WTC11 (cell line): ENCODE data around the gene PTGER2.

ENCODE experiments used
- MYBL2 ChIP-seq: sonication (generic); formaldehyde crosslinking; IDR thresholded peaks from 2 replicates; pipeline ENCODE4 v1.8.1; 2023; ENCODE audit warnings: mild to moderate bottlenecking, moderate library complexity, missing genetic modification reagents
- TF ChIP-seq, protein P1 (sequence below): sonication (generic); formaldehyde crosslinking; IDR thresholded peaks from 2 replicates; pipeline ENCODE4 v1.8.1; 2022; ENCODE audit warnings: missing genetic modification reagents, borderline replicate concordance
- TF ChIP-seq, protein P2 (sequence below): sonication (generic); formaldehyde crosslinking; IDR thresholded peaks from 2 replicates; pipeline ENCODE4 v1.8.0; 2022; ENCODE audit warnings: mild to moderate bottlenecking, missing genetic modification reagents
- TF ChIP-seq, protein P3 (sequence below): fragments of 200-600 bp; IDR thresholded peaks from 2 replicates; pipeline ENCODE4 v1.8.0; 2022; ENCODE audit warnings: antibody characterized with exemption
- TF ChIP-seq, protein P4 (sequence below): sonication (generic); formaldehyde crosslinking; IDR thresholded peaks from 2 replicates; pipeline ENCODE4 v1.8.1; 2023; ENCODE audit warnings: mild to moderate bottlenecking, missing genetic modification reagents, borderline replicate concordance

DNA sequence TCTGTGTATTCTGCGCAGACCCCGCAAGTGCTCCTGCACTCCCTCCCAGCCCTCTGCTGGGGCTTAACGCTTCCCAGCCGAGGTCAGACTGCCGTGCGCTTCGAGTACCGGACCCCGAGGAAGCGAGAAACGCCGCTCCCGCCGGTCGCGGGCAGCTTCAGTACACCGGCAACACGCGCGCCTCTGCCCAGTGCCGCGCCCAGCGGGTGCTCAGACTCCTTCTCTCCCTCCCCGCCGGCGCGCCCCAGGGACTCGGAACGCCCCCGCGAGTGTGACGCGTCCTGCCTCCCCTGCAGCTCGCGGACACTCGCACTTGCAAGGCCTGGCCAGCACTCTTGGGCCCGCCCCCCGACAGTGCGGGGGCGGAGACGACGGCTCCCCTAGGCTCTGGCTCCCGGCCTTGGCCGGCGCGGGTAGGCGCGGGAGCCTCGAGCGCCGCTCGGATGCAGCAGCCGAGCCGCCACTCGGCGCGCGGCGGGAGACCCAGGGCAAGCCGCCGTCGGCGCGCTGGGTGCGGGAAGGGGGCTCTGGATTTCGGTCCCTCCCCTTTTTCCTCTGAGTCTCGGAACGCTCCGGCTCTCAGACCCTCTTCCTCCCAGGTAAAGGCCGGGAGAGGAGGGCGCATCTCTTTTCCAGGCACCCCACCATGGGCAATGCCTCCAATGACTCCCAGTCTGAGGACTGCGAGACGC, at the start of gene PTGER2:
- no peak for TF ChIP-seq MYBL2 (CRISPR knock-in tag)
- TF ChIP-seq, protein P1, sequence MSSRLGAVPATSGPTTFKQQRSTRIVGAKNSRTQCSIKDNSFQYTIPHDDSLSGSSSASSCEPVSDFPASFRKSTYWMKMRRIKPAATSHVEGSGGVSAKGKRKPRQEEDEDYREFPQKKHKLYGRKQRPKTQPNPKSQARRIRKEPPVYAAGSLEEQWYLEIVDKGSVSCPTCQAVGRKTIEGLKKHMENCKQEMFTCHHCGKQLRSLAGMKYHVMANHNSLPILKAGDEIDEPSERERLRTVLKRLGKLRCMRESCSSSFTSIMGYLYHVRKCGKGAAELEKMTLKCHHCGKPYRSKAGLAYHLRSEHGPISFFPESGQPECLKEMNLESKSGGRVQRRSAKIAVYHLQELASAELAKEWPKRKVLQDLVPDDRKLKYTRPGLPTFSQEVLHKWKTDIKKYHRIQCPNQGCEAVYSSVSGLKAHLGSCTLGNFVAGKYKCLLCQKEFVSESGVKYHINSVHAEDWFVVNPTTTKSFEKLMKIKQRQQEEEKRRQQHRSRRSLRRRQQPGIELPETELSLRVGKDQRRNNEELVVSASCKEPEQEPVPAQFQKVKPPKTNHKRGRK = no peak
- TF ChIP-seq, protein P2, sequence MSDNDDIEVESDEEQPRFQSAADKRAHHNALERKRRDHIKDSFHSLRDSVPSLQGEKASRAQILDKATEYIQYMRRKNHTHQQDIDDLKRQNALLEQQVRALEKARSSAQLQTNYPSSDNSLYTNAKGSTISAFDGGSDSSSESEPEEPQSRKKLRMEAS = no peak; the same call in 1 of the 2 replicates
- TF ChIP-seq, protein P3, sequence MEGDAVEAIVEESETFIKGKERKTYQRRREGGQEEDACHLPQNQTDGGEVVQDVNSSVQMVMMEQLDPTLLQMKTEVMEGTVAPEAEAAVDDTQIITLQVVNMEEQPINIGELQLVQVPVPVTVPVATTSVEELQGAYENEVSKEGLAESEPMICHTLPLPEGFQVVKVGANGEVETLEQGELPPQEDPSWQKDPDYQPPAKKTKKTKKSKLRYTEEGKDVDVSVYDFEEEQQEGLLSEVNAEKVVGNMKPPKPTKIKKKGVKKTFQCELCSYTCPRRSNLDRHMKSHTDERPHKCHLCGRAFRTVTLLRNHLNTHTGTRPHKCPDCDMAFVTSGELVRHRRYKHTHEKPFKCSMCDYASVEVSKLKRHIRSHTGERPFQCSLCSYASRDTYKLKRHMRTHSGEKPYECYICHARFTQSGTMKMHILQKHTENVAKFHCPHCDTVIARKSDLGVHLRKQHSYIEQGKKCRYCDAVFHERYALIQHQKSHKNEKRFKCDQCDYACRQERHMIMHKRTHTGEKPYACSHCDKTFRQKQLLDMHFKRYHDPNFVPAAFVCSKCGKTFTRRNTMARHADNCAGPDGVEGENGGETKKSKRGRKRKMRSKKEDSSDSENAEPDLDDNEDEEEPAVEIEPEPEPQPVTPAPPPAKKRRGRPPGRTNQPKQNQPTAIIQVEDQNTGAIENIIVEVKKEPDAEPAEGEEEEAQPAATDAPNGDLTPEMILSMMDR = no peak
- TF ChIP-seq, protein P4, sequence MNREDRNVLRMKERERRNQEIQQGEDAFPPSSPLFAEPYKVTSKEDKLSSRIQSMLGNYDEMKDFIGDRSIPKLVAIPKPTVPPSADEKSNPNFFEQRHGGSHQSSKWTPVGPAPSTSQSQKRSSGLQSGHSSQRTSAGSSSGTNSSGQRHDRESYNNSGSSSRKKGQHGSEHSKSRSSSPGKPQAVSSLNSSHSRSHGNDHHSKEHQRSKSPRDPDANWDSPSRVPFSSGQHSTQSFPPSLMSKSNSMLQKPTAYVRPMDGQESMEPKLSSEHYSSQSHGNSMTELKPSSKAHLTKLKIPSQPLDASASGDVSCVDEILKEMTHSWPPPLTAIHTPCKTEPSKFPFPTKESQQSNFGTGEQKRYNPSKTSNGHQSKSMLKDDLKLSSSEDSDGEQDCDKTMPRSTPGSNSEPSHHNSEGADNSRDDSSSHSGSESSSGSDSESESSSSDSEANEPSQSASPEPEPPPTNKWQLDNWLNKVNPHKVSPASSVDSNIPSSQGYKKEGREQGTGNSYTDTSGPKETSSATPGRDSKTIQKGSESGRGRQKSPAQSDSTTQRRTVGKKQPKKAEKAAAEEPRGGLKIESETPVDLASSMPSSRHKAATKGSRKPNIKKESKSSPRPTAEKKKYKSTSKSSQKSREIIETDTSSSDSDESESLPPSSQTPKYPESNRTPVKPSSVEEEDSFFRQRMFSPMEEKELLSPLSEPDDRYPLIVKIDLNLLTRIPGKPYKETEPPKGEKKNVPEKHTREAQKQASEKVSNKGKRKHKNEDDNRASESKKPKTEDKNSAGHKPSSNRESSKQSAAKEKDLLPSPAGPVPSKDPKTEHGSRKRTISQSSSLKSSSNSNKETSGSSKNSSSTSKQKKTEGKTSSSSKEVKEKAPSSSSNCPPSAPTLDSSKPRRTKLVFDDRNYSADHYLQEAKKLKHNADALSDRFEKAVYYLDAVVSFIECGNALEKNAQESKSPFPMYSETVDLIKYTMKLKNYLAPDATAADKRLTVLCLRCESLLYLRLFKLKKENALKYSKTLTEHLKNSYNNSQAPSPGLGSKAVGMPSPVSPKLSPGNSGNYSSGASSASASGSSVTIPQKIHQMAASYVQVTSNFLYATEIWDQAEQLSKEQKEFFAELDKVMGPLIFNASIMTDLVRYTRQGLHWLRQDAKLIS (CRISPR knock-in tag) = no peak
